ENCODE measurements around the gene RFT1. TPM values are rescaled to one million over a fixed set of nuclear protein-coding genes. Genes with fewer than 3 reads are reported as not detected.

The RFT1 gene
- total RNA-seq, 1 experiment from 2014 or later: 33.6 TPM

GRCh38 chr3:53079147-53079546 is 51.1 kb downstream of the RFT1 start:
- H3K4me2 ChIP-seq (ENCODE audit: low read length): no peak overlapping the region
- H3K4me3 ChIP-seq (replicated peaks in 1 of 2; ENCODE audit: low read depth in 1 of 2, low read length in 2 of 2): no peak overlapping the region
- H3K27me3 ChIP-seq (ENCODE audit: insufficient read depth, low read length): no peaks in the 10 kb centered on the region
- no peak overlapping the region for H3K27ac ChIP-seq (ENCODE audit: low read depth, low read length)
- no peak overlapping the region for H2AFZ ChIP-seq (ENCODE audit: low read depth, low read length, poor library complexity, severe bottlenecking)
- DNase-seq (ENCODE audit: low read depth, low spot score) (no peak), ATAC-seq (no peak)
- no TSS peak for BruUV-seq (replicated peaks)
- H3K9ac ChIP-seq (ENCODE audit: low read length): no peak overlapping the region
- H3K79me2 ChIP-seq (ENCODE audit: insufficient read depth, low read length): no peaks in the 10 kb centered on the region
- TF ChIP-seq CBX3 (IDR thresholded peaks at IDR 0.05; ENCODE audit: low read depth) (no peak), SP1 (IDR thresholded peaks at IDR 0.05; ENCODE audit: low read depth) (no peak), SIN3A (IDR thresholded peaks at IDR 0.05; ENCODE audit: low read depth) (no peak), YY1 (IDR thresholded peaks at IDR 0.05; ENCODE audit: extremely low read depth, insufficient replicate concordance, low read depth, low read length) (no peak), ZNF274 (IDR thresholded peaks at IDR 0.05; ENCODE audit: low read depth, low read length) (no peak)
- no peaks in the 10 kb centered on the region for H4K20me1 ChIP-seq (ENCODE audit: insufficient read depth)
- ChIA-PET CTCF (no interaction called here), RAD21 (ENCODE audit: low non-redundant PET in 1 of 2, low total read pairs in 2 of 2, uncharacterized antibody in 2 of 2, unreplicated experiment in 2 of 2) (no interaction called here), POLR2A (no interaction called here)
- H3K9me3 ChIP-seq (ENCODE audit: control insufficient read depth in 1 of 2, insufficient read depth in 1 of 2, low read depth in 1 of 2, low read length in 2 of 2): no peaks in the 10 kb centered on the region
- peaks cover 0 to 4% of the 10 kb centered on the region in 2 experiments; a peak in 1 of 4 replicates for H3K4me1 ChIP-seq (ENCODE audit: control insufficient read depth in 1 of 2, insufficient read depth in 2 of 2, low read length in 2 of 2)
- H3K9me2 ChIP-seq (ENCODE audit: insufficient read depth): no peaks in the 10 kb centered on the region
- H3K36me3 ChIP-seq (ENCODE audit: control insufficient read depth in 1 of 2, insufficient read depth in 2 of 2, low read length in 2 of 2): no peaks in the 10 kb centered on the region
- intact Hi-C loops (cut with micrococcal nuclease): loop anchor here (10.0 kb wide), 2 partner anchors 144 to 604 kb away; no protein-coding TSS in a partner anchor

- Histone ChIP-seq H3K9me2 (ENCODE audit: insufficient read depth) (no peaks in the 10 kb centered on the region), H3K4me1 (ENCODE audit: control insufficient read depth in 1 of 2, insufficient read depth in 2 of 2, low read length in 2 of 2) (peaks cover 0 to under 1% of the 10 kb centered on the region in 2 experiments; a peak in 1 of 4 replicates), H3K36me3 (ENCODE audit: control insufficient read depth in 1 of 2, insufficient read depth in 2 of 2, low read length in 2 of 2) (no peaks in the 10 kb centered on the region), H3K79me2 (ENCODE audit: insufficient read depth, low read length) (no peaks in the 10 kb centered on the region), H2AFZ (ENCODE audit: low read depth, low read length, poor library complexity, severe bottlenecking) (no peak overlapping the region), H3K9ac (ENCODE audit: low read length) (no peak overlapping the region), H3K27me3 (ENCODE audit: insufficient read depth, low read length) (no peaks in the 10 kb centered on the region), H3K27ac (ENCODE audit: low read depth, low read length) (no peak overlapping the region), H4K20me1 (ENCODE audit: insufficient read depth) (no peaks in the 10 kb centered on the region), H3K4me3 (replicated peaks in 1 of 2; ENCODE audit: low read depth in 1 of 2, low read length in 2 of 2) (no peak overlapping the region), H3K9me3 (ENCODE audit: control insufficient read depth in 1 of 2, insufficient read depth in 1 of 2, low read depth in 1 of 2, low read length in 2 of 2) (no peaks in the 10 kb centered on the region), H3K4me2 (ENCODE audit: low read length) (no peak overlapping the region)
- BruUV-seq (replicated peaks): no TSS peak
- DNase-seq (ENCODE audit: low read depth, low spot score) (no peak), ATAC-seq (no peak)
- intact Hi-C loops (cut with micrococcal nuclease): loop anchor here (10.0 kb wide), 2 partner anchors 144 to 604 kb away; no protein-coding TSS in a partner anchor
- ChIA-PET RAD21 (ENCODE audit: low non-redundant PET in 1 of 2, low total read pairs in 2 of 2, uncharacterized antibody in 2 of 2, unreplicated experiment in 2 of 2) (no interaction called here), POLR2A (no interaction called here), CTCF (no interaction called here)
- TF ChIP-seq EZH2phosphoT487 (IDR thresholded peaks at IDR 0.05; ENCODE audit: borderline replicate concordance) (no peak), MAX (IDR thresholded peaks at IDR 0.05) (no peak), ATF3 (IDR thresholded peaks at IDR 0.05) (no peak), RAD21 (IDR thresholded peaks at IDR 0.05; ENCODE audit: low read depth) (no peak), SIN3A (IDR thresholded peaks at IDR 0.05; ENCODE audit: low read depth) (no peak), ZBTB33 (IDR thresholded peaks at IDR 0.05; ENCODE audit: extremely low read depth, insufficient replicate concordance, low read length) (no peak), POLR2A (IDR thresholded peaks at IDR 0.05; ENCODE audit: borderline replicate concordance, extremely low read depth, insufficient read depth, insufficient read length) (no peak), REST (IDR thresholded peaks at IDR 0.05; ENCODE audit: low read depth) (no peak), EZH2 (IDR thresholded peaks at IDR 0.05) (no peak), CBX3 (IDR thresholded peaks at IDR 0.05; ENCODE audit: low read depth) (no peak), CEBPB (IDR thresholded peaks at IDR 0.05; ENCODE audit: low read depth) (no peak), ZNF274 (IDR thresholded peaks at IDR 0.05; ENCODE audit: low read depth, low read length) (no peak), FOSL1 (IDR thresholded peaks at IDR 0.05; ENCODE audit: low read depth) (no peak), ELF1 (IDR thresholded peaks at IDR 0.05; ENCODE audit: borderline replicate concordance, low read depth) (no peak), SP1 (IDR thresholded peaks at IDR 0.05; ENCODE audit: low read depth) (no peak)
Observed at GRCh38 chr3:53078656-53079055, 51.6 kb downstream of the RFT1 start.
